ENCODE measurements around the gene DPF3.

DNA sequence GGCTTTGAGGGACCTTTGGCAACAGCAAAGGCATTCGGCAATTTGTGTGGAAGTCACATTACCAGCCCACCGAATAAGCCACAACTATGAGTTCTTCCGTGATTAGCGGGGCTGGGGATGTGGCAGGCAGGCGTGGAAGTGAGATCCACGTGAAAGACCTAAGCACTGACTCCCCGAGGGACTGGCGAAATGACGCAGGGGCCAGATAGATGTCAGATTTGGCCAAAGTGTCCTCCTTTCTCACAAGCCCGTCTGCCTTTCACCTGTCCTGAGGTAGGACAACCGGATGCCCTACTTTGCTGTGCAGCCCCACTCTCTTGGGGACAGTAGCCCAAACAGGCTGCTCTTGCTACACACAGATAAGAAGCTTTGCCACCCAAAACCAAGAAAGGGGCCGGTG, 54.5 kb downstream of the DPF3 start:
- TF ChIP-seq, protein P1, sequence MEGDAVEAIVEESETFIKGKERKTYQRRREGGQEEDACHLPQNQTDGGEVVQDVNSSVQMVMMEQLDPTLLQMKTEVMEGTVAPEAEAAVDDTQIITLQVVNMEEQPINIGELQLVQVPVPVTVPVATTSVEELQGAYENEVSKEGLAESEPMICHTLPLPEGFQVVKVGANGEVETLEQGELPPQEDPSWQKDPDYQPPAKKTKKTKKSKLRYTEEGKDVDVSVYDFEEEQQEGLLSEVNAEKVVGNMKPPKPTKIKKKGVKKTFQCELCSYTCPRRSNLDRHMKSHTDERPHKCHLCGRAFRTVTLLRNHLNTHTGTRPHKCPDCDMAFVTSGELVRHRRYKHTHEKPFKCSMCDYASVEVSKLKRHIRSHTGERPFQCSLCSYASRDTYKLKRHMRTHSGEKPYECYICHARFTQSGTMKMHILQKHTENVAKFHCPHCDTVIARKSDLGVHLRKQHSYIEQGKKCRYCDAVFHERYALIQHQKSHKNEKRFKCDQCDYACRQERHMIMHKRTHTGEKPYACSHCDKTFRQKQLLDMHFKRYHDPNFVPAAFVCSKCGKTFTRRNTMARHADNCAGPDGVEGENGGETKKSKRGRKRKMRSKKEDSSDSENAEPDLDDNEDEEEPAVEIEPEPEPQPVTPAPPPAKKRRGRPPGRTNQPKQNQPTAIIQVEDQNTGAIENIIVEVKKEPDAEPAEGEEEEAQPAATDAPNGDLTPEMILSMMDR (conservative IDR thresholded peaks at IDR 0.05 in 1 of 2, IDR thresholded peaks at IDR 0.05 in 1 of 2; ENCODE audit: low read depth in 1 of 2, low read length in 2 of 2) = no peak
- TF ChIP-seq EZH2 (IDR thresholded peaks at IDR 0.05; ENCODE audit: low read length, missing control alignments) = no peak

All from fibroblast of lung (primary cell).